ENCODE measurements around the gene INSR.
"Not testable (repeated sequence)": the region's sequence is repeated elsewhere in the genome, so short reads cannot be mapped to it uniquely, and the experiment has no call there.

The INSR gene

DNA sequence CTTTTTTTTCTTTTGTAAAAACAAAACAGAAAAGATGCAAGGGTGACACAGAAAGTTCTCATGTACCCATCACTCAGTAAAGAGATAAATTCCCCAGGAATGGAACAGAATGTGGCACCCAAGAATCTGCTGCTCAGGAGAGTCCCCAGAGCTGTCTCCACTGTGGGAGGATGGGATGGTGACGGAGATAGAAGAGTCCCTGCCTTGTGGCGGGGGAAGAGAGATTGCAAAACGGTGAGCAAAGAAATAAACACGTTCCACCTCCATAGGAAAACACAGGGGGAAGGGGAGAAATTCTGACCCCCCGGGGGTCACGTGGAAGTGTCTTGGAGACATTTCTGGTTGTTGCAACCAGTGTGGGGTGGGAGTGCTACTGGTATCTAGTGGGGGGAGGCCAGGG lies 76.4 kb downstream of the INSR start:
- no peak for DNase-seq

DNA sequence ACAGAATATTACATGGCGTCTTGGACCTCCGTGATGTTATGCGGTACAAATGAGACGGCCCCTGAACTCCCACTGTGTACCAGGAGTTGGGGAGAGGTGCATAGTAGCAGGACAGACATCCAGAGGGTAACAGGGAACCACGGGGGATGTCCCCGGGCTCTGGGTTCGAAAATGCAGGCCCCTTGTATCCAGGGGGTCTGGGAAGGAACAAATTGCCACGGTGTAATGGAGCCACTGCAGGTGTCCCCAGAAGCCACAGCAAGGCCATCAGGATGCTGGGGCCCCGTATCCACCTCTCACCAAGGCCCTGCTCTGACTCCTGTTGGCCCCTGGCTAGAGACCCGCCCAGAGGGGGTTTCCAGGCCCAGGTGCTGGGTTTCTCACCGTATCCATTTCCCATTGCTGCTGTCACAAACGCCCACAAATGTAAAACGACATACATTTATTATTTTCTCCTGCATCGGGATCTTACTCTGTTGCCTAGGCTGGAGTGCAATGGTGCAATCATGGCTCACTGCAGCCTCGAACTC lies 77.8 kb downstream of the INSR start:
- no peak for DNase-seq

DNA sequence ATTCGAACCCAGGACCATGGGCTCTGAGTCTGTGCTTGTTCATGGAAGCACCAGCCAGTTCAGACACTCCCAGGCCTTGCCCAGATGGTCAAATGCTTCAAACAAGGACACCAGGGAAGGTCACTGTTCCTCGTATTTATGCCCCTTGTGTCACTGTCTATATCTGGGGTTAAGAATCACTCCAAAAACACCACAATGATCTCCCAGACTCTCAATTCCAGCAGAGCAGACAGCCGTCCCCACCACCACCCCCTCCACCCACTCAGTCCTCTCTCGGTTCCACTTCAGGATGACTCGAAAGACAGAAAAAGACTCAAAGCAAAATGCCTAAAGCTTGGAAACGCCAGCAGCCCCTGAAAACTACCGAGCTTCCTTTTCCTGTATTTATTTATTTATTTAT lies 79.0 kb downstream of the INSR start:
- DNase-seq, result no peak

DNA sequence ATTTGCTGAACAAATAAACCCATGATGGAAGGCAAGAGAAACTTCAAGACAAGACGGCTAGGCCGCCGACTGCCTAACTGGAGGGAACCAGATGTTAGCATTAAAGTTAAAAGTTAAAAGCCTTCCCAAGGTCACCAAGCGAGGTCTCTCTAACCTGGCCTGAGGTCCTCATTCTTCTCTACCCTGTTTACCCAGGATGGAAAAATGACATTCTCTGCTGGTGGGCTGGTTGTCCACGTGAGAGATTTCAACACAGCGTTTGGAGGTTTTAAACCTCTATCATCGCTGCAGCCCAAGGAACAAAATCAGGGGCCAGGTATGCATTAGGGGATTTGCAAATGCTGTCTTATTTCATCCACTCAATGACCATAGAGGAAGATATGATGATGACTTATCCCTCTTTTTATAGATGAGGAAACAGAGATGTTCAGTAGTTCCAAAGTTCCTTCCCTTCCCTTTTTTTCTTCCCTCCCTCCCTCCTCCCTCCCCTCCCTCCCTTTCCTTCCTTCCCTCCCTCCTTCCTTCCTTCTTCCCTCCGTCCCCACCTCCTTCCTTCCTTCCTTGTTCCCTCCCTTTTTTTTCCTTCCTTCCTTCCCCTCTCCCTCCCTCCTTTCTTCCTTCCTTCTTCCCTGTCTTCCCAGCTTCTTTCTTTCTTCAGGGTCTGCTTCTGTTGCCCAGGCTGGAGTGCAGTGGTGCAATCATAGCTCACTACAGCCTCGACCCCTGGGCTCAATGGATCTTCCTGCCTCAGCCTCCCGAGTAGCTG lies 79.7 kb downstream of the INSR start:
- no peak for DNase-seq

DNA sequence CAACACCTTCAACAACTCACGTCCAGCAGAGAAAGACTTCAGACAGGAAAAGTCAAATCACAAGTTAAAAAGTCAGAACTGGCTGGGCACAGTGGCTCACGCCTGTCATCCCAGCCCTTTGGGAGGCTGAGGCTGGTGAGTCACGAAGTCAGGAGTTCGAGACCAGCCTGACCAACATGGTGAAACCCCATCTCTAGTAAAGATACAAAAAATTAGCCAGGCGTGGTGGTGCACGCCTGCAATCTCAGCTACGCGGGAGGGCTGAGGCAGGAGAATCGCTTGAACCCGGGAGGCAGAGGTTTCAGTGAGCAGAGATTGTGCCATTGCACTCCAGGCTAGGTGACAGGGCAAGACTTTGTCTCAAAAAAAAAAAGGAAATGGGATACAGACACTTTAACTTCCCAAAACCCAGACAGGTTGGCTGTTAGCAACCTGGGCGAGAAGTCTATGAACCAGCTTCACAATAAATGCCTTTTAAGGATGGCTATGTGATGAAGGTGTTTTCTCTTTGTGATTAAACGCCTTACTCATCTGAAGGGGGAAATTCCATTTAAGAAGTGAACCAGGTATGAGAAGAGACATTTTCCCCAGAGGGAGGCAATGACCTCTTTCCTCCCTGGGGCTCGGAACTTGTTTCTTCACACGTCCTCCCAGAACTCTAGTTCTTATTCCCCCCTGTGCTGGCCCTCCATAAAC lies 80.4 kb downstream of the INSR start:
- no peak for DNase-seq

DNA sequence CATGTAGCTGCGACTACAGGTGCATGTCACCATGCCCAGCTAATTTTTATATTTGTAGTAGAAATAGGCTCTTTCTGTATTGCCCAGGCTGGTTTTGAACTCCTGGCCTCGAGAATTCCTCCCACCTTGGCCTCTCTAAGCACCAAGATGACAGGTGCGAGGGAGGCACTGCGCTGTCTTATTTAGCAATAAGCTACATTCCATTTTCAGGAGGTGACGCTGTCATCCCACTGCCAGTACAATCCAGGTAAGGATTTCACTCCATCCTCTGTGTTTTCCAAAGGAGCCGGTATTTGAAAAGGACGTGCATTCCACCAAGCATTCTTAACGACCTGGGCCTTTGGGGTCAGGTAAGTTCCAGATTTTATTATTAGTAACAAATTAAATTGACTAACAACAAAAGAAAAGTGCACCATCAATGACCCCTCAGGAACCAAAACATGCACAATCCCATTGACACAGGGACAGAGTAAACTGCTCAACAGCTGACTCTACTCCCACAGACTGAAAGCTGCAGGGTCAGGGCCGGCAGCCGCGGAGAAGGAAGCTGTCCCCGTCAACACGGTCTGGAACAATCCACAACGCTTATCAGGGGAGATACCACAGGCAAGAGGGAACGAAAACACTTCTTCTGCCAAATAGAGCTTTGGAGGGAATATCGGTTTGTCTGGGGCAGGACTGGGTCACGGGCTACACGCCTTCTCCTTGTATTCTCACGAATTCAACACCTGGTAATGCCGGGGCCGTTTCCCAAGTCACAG lies 82.8 kb downstream of the INSR start:
- no peak for DNase-seq

DNA sequence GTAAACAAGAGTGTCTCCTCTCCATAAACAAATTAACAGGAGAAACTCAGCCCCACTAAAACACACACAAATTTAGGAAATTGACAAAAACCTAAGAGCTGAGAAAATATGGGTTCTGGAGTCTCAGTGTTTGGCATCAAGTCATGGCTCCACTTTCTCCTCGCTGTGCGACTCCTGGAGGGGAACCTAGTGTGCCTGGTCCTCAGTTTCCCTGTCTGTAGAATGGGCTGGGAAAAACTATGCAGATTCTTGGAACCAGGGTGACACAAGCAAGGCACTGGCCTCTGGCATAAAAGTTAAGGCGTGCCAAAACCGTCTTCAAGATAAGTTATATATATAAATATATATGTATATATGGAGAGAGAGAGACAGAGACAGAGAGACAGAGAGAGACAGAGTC lies 83.9 kb downstream of the INSR start:
- DNase-seq, result no peak

DNA sequence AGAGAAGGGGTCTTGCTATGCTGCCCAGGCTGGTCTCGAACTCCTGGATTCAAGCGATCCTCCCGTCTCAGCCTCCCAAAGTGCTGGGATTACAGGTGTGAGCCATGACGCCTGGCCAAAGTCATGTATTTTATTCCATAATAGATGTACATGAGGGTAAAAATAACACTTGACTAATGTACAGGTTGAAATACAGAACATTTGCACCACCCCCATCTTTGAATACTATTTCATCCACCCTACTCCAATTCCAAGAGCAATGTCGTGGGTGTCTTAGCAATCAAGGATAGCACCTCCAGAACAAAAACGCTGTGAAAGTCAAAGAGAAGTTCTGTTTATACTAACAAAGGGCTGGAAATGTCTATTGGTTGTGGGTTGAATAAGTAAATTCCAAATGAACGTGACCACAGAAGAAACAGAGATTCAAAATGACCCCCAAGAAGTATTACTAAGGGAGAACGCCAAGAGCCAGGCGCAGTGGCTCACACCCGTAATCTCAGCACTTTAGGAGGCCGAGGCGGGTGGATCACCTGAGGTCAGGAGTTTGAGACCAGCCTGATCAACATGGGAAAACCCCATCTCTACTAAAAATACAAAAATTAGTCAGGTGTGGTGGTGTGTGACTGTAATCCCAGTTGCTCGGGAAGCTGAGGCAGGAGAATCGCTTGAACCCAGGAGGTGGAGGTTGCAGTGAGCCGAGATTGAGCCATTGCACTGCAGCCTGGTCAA lies 84.5 kb downstream of the INSR start:
- not testable (repeated sequence) for DNase-seq

DNA sequence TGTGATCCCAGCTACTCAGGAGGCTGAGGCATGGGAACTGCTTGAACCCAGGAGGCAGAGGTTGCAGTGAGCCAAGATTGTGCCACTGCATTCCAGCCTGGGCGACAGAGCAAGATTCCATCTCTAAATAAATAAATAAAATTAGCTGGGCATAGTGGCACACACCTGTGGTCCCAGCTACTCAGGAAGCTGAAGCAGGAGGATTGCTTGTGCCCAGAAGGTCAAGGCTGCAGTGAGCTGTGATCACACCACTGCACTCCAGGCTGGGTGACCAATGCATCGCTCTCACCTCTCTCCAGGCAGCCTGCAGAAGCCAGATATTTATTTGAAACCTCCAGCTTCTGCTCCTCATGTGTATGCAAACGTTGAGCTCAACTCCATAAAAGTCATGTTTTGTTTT lies 85.2 kb downstream of the INSR start:
- DNase-seq, result not testable (repeated sequence)

DNA sequence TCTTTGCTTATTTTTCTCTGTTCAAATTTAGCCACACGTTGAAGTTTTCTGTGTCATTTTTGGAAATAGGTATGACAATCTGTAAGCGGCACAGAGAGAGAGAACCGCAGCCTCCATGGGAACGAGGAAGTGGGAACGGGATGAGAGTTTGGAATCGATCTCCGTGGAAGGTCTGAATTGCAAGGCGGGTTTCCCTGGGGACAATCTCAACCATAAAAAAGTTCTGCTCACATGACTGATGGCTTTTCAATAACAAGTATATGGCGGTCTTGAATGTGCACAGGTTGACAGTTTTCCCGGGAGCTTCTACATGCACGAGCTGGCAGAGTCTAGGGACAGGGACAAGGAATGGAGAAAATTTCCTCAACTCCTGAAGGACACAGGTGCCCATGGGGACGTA lies 90.9 kb downstream of the INSR start:
- no peak for DNase-seq

DNA sequence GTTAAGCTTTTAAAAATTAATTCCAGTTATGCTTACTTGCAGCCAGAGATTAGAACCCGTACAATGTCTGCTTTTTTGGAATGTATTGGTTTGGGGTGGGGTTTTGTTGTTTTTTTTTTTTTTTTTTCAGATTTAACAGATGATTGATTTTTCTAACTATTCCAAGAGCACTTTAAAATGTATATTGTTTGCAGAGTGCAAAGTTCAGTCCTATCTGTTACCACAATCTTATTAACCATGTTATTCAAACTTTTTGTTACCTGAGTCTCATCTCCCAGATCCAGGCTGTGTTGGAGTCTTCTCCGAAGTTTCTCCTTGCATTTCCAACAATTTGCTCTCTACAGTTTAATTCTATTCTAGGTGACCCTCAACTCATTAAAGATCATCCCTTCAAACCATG lies 91.3 kb downstream of the INSR start:
- DNase-seq, result no peak

DNA sequence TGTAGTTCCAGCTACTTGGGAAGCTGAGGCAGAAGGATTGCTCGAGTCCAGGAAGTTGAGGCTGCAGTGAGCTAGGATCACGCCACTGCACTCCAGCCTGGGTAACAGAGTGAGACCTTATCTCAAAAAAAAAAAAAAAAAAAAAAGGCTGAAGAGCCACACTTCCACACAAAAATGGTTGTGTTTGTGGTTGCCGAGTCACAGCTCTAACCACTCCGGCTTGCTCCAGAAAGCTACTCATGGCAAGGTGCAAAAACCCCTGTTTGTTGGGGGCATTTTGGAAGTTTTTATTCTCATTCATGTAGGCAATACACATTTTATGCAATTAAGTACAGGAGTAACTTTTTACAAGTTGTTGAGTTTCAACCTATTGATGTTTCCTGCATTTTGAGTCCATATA lies 93.5 kb downstream of the INSR start:
- no peak for DNase-seq

DNA sequence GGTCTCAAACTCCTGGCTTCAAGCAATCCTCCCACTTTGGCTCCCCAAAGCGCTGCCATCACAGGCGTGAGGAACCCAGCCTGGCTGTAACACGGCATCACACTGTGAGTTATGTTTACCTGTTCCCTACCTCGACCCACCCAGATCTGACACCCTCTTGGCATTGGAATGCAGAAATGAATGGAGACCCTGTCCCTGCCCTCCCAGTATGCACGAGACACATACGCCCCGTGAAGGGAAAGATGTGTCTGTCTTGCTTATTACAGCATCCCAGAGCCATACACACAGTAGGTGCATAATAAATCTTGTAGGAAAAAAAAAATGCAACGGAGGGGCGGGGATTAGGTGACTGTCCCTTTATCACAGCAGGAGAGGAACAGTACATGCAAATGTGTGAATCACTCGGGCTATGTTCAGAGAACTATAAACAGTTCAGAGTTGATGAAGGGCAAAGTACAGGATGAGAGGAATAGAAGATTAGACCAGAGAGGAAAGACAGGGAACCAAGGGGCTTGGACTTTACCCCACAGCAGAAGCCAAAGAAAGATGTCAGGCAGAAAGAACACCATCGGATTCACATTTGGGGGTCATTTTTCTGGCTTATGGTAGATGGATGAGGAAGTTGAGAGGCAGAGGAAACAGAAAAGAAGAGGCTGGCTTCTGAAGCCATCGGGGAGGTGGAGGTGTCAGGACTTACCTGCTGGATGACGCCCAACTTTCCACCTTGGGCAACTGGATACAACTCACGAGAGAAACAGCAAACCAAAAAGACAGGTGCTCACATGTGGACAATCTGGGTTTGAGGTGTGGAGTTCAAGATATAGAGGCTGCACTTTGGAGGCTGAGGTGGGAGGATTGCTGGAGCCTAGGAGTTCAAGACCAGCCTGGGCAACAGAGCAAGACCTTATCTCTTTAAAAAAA lies 94.3 kb downstream of the INSR start:
- no peak for DNase-seq

DNA sequence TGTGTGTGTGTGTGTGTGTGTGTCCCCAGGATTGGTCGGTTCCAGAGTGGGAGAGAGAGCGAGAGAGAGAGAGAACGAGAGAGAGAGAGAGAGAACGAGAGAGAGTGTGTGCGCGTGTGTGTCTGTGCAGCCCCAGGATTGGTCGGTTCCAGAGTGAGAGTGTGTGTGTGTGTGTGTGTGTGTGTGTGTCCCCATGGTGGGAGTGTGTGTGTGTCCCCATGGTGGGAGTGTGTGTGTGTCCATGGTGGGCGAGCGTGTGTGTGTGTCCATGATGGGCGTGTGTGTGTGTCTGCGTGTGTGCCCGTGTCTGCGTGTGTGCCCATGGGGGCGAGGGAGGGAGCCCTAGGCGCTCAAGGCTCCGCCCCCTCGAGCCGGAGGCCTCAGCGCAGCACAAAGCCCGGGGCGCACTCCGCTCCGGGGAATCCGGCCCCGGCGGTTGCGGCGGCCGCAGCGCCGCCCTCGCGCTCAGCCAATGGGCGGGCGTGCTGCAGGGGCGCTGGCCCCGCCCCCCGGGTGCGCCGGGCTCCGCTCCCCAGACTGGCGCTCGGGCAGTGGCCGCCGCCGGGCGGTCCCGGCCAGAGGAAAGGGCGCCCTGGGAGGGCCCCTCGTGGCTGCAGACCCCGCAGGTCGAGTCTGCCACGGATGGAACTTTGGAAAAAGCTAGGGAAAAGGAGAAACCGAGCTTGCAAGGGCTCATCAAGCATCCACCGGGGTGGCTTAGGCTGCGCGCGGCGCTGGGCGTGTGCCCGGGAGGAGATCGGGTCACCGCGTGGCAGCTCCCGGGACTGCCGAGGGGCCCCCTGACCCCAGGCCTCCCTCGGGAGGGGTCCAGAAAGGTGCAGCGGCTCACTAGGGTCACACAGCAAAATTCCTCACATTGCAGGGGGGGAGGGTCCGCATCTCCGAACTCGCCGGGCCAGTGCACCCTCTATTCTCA lies 96.2 kb downstream of the INSR start:
- peak; percentile 91 to 98 (median 95) for DNase-seq

DNA sequence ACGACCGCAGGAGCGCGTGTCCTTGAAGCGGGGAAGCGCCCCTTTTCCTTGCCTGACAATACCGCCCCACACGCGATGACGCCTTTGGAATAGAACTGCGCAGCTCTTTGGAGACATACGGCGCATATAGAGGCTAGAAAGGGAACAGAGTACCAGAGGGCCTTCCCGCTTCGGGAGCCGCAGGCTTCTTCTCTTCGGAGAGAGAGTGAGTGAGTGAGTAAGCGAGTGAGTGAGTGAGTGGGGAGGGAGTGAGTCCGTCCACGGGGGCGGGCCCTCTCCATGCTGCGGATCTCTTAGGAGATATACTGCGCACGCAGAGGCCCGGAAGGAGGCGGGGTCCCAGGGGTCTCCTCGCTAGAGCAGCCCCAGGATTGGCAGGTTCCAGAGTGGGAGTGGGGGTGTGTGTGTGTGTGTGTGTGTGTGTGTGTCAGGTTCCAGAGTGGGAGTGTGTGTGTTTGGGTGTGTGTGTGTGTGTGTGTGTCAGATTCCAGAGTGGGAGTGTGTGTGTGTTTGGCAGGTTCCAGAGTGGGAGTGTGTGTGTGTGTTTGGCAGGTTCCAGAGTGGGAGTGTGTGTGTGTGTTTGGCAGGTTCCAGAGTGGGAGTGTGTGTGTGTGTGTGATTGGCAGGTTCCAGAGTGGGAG lies 97.0 kb downstream of the INSR start:
- DNase-seq, result peak; percentile 57 to 77 (median 57)

DNA sequence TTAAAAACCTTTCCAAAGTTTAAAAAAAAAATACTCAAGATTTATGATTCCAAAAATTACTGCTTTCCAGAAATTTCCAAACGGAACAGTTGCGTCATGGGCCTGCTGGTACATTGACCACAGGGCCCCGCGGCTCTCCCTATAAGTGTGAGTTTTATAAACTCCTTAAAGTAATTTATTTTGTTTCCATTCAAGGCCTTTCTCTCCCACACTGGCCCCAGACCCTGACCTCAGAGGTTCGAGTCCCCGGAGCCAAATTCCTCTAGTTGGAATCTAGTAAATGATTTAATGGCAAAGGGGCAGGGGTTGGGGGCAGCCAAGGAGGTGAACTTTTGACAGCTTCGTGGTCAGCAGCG lies 97.5 kb downstream of the INSR start:
- DNase-seq, result no peak

DNA sequence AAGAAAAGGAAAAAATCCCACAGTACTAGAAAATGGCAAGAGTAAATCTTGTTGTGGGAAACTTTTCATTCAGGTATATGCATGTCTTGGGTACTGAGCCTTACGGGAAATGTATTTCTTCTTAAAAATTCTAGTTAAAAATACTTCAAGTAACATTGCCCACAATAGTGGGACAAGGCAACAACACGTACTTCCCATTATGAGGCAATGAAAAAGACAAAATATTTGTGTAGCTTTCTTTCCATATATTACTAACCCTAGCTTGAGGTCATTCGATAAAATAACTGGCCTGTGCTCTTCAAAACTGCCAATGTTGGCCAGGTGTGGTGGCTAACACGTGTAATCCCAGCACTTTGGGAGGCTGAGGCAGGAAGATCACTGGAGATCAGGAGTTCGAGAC lies 99.2 kb downstream of the INSR start:
- DNase-seq, result no peak

DNA sequence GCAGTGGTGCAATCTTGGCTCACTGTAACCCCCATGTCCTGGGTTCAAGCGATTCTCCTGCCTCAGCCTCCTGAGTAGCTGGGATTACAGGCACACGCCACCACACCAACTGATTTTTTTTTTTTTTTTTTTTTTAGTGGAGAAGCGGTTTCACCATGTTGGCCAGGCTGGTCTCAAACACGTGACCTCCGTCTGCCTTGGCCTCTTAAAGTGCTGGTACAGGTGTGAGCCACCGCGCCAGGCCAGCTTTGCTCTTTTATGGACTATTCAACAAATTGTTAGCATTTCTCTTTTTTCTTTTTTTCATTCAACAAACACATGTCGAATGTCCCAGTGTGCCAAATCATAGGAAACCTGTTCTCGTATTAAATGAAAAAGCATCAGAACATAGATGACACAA lies 99.6 kb downstream of the INSR start:
- DNase-seq, result no peak

DNA sequence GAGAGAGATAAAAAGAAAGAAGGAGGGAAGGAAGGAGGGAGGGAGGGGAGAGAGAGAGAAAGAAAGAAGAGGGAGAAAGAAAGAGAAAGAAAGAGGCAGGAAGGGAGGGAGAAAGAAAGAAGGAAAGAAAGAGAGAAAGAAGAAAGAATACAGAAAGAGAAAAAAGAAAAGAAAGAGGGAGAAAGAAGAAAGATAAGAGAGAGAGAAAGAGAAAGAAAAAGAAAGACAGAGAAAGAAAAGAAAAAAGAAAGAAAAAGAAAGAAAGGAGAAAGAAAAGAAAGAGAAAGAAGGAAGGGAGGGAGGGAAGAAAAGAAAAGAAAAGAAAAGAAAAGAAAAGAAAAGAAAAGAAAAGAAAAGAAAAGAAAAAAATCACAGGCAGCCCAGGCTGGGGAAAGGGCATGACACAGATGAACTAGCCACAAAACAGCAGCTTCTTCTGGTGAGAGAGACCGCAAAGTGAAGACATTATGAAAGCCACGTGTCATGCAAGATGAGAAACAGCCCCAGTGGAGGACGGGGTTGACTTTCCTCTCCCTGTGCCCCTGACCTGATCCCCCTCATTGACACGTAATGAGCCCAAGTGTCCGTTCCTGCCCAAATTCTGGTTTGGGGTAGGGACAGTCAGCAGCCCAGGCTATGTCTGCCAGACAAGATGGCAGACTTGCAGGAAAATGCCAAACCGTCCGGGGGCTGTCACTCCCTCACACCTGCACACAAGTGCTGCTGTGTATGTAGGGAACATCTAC lies 102.1 kb downstream of the INSR start:
- no peak for DNase-seq

Data from NCI-H1417 (cell line).